Measurements from ENCODE around the gene CNTNAP5. TPM values are rescaled to one million over a fixed set of nuclear protein-coding genes. Genes with fewer than 3 reads are reported as not detected.

Gene CNTNAP5
- total RNA-seq, 1 experiment from 2014 or later = not detected

DNA sequence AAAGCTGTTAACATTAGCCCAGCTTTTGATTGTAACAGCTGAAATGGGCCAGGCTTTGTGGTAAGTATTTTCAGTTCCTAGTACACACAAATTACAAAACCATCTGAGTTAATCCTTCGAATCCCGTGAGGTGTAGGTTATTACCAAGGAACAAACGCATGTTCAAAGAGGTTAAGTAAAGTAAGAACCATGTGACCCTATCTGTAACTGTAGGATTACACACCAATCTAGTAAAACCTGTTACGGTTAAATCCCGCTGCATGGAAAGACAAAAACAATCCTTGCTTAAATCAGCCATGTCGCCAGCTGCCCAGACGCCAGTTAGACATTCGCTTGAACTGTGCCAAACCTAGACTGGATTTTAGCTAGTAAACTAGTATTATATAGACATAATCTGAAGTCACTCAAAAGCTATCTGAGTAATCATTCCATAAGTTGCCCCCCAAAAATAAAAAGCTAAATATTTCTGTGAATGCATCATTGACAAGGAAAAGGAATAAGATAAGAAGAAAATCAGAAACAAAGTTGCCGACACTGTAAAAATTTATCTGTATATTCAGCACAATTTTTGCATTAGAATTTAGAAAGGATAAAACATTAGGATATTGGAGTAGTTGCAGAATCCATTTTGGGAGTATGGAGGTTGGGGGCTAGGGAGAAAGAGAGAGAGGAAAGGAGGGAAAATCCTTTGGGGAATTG is 638.0 kb downstream of the CNTNAP5 start:
- Histone ChIP-seq H3K4me3 (ENCODE audit: low read depth in 2 of 2, low read length in 2 of 2) (no peak overlapping the region), H3K27me3 (ENCODE audit: control insufficient read depth, insufficient read depth, low read length) (no peaks in the 10 kb centered on the region), H3K36me3 (ENCODE audit: control insufficient read depth, insufficient read depth, low read length) (no peaks in the 10 kb centered on the region; the same call in 1 of the 2 replicates), H3K9me3 (ENCODE audit: control insufficient read depth, insufficient read depth, low read depth, low read length) (no peaks in the 10 kb centered on the region), H3K27ac (ENCODE audit: low read length) (no peak overlapping the region), H3K4me1 (ENCODE audit: control insufficient read depth, insufficient read depth, low read length) (no peaks in the 10 kb centered on the region)
- intact Hi-C loops (cut with micrococcal nuclease; ENCODE audit: unreplicated experiment) (no loop called here), in situ Hi-C loops (cut with HindIII; ENCODE audit: low pct_unique_long_range_greater_than_20kb, low sequenced_read_pairs) (no loop called here)
- DNase-seq (ENCODE audit: low read depth, low spot score) = no peak
- ChIA-PET CTCF (no interaction called here), POLR2A (no interaction called here)
- TF ChIP-seq POLR2AphosphoS5 (IDR thresholded peaks at IDR 0.05; ENCODE audit: low read depth, low read length) (no peak), SIN3A (IDR thresholded peaks at IDR 0.05; ENCODE audit: borderline replicate concordance, insufficient read depth, low read depth, low read length) (no peak), TCF7L2 (IDR thresholded peaks at IDR 0.05; ENCODE audit: low read depth, low read length) (no peak)
- TF ChIP-seq, protein P1, sequence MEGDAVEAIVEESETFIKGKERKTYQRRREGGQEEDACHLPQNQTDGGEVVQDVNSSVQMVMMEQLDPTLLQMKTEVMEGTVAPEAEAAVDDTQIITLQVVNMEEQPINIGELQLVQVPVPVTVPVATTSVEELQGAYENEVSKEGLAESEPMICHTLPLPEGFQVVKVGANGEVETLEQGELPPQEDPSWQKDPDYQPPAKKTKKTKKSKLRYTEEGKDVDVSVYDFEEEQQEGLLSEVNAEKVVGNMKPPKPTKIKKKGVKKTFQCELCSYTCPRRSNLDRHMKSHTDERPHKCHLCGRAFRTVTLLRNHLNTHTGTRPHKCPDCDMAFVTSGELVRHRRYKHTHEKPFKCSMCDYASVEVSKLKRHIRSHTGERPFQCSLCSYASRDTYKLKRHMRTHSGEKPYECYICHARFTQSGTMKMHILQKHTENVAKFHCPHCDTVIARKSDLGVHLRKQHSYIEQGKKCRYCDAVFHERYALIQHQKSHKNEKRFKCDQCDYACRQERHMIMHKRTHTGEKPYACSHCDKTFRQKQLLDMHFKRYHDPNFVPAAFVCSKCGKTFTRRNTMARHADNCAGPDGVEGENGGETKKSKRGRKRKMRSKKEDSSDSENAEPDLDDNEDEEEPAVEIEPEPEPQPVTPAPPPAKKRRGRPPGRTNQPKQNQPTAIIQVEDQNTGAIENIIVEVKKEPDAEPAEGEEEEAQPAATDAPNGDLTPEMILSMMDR (IDR thresholded peaks at IDR 0.05) = no peak
- TF ChIP-seq, protein P2, sequence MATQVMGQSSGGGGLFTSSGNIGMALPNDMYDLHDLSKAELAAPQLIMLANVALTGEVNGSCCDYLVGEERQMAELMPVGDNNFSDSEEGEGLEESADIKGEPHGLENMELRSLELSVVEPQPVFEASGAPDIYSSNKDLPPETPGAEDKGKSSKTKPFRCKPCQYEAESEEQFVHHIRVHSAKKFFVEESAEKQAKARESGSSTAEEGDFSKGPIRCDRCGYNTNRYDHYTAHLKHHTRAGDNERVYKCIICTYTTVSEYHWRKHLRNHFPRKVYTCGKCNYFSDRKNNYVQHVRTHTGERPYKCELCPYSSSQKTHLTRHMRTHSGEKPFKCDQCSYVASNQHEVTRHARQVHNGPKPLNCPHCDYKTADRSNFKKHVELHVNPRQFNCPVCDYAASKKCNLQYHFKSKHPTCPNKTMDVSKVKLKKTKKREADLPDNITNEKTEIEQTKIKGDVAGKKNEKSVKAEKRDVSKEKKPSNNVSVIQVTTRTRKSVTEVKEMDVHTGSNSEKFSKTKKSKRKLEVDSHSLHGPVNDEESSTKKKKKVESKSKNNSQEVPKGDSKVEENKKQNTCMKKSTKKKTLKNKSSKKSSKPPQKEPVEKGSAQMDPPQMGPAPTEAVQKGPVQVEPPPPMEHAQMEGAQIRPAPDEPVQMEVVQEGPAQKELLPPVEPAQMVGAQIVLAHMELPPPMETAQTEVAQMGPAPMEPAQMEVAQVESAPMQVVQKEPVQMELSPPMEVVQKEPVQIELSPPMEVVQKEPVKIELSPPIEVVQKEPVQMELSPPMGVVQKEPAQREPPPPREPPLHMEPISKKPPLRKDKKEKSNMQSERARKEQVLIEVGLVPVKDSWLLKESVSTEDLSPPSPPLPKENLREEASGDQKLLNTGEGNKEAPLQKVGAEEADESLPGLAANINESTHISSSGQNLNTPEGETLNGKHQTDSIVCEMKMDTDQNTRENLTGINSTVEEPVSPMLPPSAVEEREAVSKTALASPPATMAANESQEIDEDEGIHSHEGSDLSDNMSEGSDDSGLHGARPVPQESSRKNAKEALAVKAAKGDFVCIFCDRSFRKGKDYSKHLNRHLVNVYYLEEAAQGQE (IDR thresholded peaks at IDR 0.05; ENCODE audit: insufficient read depth in 1 of 2, low read depth in 2 of 2, low read length in 1 of 2) = no peak
- BruUV-seq (replicated peaks) = no TSS peak
- ATAC-seq = no peak

DNA sequence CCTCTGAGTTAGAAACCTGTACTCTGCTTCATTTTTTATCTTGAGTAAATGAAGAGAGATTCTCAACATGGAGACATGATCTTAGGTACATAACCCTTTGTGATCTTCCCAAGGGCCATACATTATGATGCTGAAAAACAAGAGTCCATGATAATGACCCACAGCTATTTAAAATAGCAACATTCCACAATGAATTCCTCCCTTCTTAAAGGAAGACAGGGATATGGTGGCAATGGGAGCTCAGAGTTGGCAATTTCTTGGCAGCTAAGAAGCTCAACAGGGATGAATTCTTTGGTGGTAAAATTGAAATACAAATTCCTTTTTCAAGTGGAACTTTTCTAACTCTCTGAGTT is 638.5 kb downstream of the CNTNAP5 start:
- no peaks in the 10 kb centered on the region for H3K4me1 ChIP-seq (ENCODE audit: control insufficient read depth, insufficient read depth, low read length)
- DNase-seq (ENCODE audit: low read depth, low spot score) (no peak), ATAC-seq (no peak)
- TF ChIP-seq, protein P1 (IDR thresholded peaks at IDR 0.05) = no peak
- no peak for TF ChIP-seq SIN3A (IDR thresholded peaks at IDR 0.05; ENCODE audit: borderline replicate concordance, insufficient read depth, low read depth, low read length)
- no peak for TF ChIP-seq POLR2AphosphoS5 (IDR thresholded peaks at IDR 0.05; ENCODE audit: low read depth, low read length)
- TF ChIP-seq TCF7L2 (IDR thresholded peaks at IDR 0.05; ENCODE audit: low read depth, low read length) = no peak
- TF ChIP-seq, protein P2 (IDR thresholded peaks at IDR 0.05; ENCODE audit: insufficient read depth in 1 of 2, low read depth in 2 of 2, low read length in 1 of 2) = no peak
- POLR2A ChIA-PET = no interaction called here
- H3K27ac ChIP-seq (ENCODE audit: low read length) = no peak overlapping the region
- BruUV-seq (replicated peaks) = no TSS peak
- no peaks in the 10 kb centered on the region for H3K9me3 ChIP-seq (ENCODE audit: control insufficient read depth, insufficient read depth, low read depth, low read length)
- CTCF ChIA-PET = no interaction called here
- in situ Hi-C loops (cut with HindIII; ENCODE audit: low pct_unique_long_range_greater_than_20kb, low sequenced_read_pairs) = no loop called here
- H3K36me3 ChIP-seq (ENCODE audit: control insufficient read depth, insufficient read depth, low read length) = no peaks in the 10 kb centered on the region; the same call in 1 of the 2 replicates
- no peak overlapping the region for H3K4me3 ChIP-seq (ENCODE audit: low read depth in 2 of 2, low read length in 2 of 2)
- intact Hi-C loops (cut with micrococcal nuclease; ENCODE audit: unreplicated experiment) = no loop called here
- H3K27me3 ChIP-seq (ENCODE audit: control insufficient read depth, insufficient read depth, low read length) = no peaks in the 10 kb centered on the region
